Mucosa of descending colon (tissue), 3 donors: ENCODE measurements around the gene AFP. TPM values are rescaled to one million over a fixed set of nuclear protein-coding genes. Genes with fewer than 3 reads are reported as not detected.

Experiments used
- ATAC-seq: fragments of 200-7000 bp; cut with Tn5 transposase; one replicate; pipeline ENCODE4 v1.9.1; 2020; ENCODE audit warnings: mild to moderate bottlenecking, moderate library complexity
- DNase-seq, 3 donors: peaks; one replicate each; pipeline ENCODE4 v3.0.0-alpha.2; 2020
- H3K36me3 ChIP-seq: fragments of 200-600 bp; one replicate; pipeline ENCODE4 v1.8.0; 2021; ENCODE audit warnings: low read depth, mild to moderate bottlenecking
- H3K4me1 ChIP-seq: fragments of 200-600 bp; one replicate; pipeline ENCODE4 v1.8.0; 2021; ENCODE audit warnings: low read depth, mild to moderate bottlenecking
- H3K4me3 ChIP-seq: fragments of 200-600 bp; one replicate; pipeline ENCODE4 v1.8.0; 2021; ENCODE audit warnings: mild to moderate bottlenecking
- H3K9me3 ChIP-seq: fragments of 200-600 bp; one replicate; pipeline ENCODE4 v1.8.0; 2021; ENCODE audit warnings: mild to moderate bottlenecking
- CTCF ChIP-seq: fragments of 200-600 bp; IDR thresholded peaks from one replicate; pipeline ENCODE4 v1.8.0; 2022; ENCODE audit warnings: antibody characterized with exemption, mild to moderate bottlenecking
- intact Hi-C, 2 donors: fragments of 100-400 bp; cut with DNase I in 1 of 2; cut with micrococcal nuclease in 1 of 2; formaldehyde crosslinking; loops; one replicate each; pipeline versions ENCODE4 v1.11.0 to v1.11.1; 2022; cut with DNase I, micrococcal nuclease
- total RNA-seq, 3 donors: library from RNA; stranded (reverse); fragmentation: NEBNext Ultra II Directional in 2 of 3; extraction: Animal tissue kit (Norgen Biotek cat#: 25700) in 2 of 3; gene quantifications; one replicate each; pipeline versions ENCODE4 v1.2.1 to v1.2.4, GENCODE V29; 2021 to 2023
- donor health status: DM: no; HTN: no; CAD: no; lungs with moderate emphysema.
- donor health status: DM: no; HTN: no; CAD: no.
- donor health status: DM: no; HTN: yes; CAD: no.

Gene AFP
- total RNA-seq, 3 donors from 2014 or later = not detected

- H3K36me3 ChIP-seq = no peaks in the 10 kb centered on the region
- intact Hi-C loops = no loop called here
- TF ChIP-seq CTCF = no peak
- no peaks in the 10 kb centered on the region for H3K9me3 ChIP-seq
- DNase-seq = no peak
- H3K4me1 ChIP-seq = no peaks in the 10 kb centered on the region
- no peak for ATAC-seq
- H3K4me3 ChIP-seq = no peak overlapping the region
Observed at GRCh38 chr4:73456177-73457022, 20.4 kb downstream of the AFP start.

- DNase-seq (no peak), ATAC-seq (no peak)
- no peak for TF ChIP-seq CTCF
- H3K4me1 ChIP-seq = no peaks in the 10 kb centered on the region
- intact Hi-C loops = no loop called here
- no peak overlapping the region for H3K4me3 ChIP-seq
- H3K9me3 ChIP-seq = no peaks in the 10 kb centered on the region
- no peaks in the 10 kb centered on the region for H3K36me3 ChIP-seq
Observed at GRCh38 chr4:73458184-73459047, 22.4 kb downstream of the AFP start.

GRCh38 chr4:73459048-73459421 is 23.0 kb downstream of the AFP start:
- intact Hi-C loops = no loop called here
- H3K4me3 ChIP-seq = no peak overlapping the region
- no peak for TF ChIP-seq CTCF
- H3K4me1 ChIP-seq = no peaks in the 10 kb centered on the region
- no peaks in the 10 kb centered on the region for H3K9me3 ChIP-seq
- ATAC-seq (no peak), DNase-seq (no peak)
- no peaks in the 10 kb centered on the region for H3K36me3 ChIP-seq

- Histone ChIP-seq H3K4me3 (no peak overlapping the region), H3K36me3 (no peaks in the 10 kb centered on the region), H3K9me3 (no peaks in the 10 kb centered on the region), H3K4me1 (no peaks in the 10 kb centered on the region)
- intact Hi-C loops = no loop called here
- ATAC-seq (no peak), DNase-seq (no peak)
- TF ChIP-seq CTCF = no peak
Observed at GRCh38 chr4:73460913-73461522, 25.0 kb downstream of the AFP start.

GRCh38 chr4:73468170-73468569 is 32.1 kb downstream of the AFP start:
- Histone ChIP-seq H3K4me3 (no peak overlapping the region), H3K4me1 (no peaks in the 10 kb centered on the region), H3K36me3 (no peaks in the 10 kb centered on the region), H3K9me3 (no peaks in the 10 kb centered on the region)
- intact Hi-C loops = no loop called here
- no peak for TF ChIP-seq CTCF
- DNase-seq (no peak), ATAC-seq (no peak)
